Measurements from ENCODE around the gene SH3RF1. TPM values are rescaled to one million over a fixed set of nuclear protein-coding genes. Genes with fewer than 3 reads are reported as not detected.

The SH3RF1 gene
- polyA plus RNA-seq, 5 donors, result 18.7 to 20.9 (median 19.0) TPM

DNA sequence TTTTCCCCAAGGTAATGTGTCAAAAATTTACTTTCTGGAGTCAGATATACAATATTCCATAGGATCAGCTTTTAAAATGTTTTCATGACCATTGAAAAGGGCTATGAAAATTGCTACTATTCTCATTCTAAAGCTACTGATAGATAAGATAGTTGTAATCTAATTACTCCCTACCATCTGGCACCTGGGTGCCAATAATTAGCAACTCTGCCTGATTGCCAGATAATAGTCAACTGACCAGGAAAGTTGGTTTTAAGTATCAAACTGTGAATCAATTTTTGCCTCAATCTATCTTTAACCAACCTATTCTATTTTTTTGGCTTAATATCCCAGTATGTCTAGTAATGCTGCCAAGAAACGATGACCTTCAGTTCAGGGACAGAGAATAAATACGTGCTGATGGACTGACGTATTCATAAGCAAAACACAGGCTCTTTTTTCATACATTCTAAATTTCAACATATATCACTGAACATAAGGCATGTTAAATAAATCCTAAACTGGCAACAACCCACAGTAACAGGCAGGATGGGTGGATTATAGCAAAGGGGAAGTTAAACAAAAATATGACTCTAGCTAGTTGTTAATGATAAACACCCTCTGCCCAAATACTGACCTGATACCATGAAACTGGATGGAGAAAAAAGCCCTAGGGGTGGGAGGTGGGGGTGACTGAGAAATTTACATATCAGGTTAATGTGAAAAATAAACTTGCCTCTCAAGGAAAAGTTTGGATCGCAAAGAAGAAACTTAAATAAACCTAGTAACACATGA is 18.2 kb downstream of the SH3RF1 start:
- DNase-seq, result no peak

DNA sequence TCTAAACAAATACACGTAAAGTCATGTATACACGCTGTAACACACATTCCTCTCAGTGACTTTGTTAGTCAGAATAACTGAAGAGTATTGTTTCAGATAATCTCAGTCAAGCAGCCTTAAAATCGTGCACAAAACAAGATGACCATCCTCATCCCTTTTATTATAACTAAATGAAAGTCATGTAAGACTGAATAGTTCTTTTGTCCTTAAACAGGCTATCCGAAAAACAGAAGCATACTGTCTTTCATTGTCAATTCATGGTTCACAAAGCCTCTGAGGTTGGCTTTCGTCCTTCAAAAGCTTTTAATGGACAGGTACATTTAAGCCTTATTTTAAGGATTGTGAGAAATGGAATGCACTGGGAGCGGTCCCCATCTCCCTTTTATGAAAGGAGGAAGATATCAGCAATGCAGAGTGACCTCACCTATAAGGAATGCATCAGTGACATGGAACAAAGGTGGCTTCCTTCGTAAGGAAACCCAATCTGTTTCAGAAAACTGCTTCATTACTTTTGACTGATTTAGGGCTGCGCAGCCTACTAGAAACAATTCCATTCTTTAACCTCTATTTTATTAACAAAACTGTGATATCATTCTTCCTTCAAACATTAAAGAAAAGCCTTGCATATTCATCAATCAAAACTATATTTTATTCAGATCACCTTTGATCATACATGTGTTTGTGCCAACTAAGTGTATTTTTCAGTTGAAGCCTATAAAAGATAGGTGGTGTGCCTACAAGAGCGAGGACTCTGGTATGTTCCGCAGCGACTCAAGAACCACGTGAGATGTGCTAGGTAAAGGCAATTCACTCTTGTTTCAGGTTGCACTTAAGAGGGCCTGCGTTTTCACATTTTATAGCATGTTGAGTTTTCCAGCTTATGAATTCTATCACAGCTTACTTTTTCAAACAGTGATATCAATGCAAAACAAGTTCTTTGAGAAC is 19.2 kb downstream of the SH3RF1 start:
- no peak for DNase-seq

DNA sequence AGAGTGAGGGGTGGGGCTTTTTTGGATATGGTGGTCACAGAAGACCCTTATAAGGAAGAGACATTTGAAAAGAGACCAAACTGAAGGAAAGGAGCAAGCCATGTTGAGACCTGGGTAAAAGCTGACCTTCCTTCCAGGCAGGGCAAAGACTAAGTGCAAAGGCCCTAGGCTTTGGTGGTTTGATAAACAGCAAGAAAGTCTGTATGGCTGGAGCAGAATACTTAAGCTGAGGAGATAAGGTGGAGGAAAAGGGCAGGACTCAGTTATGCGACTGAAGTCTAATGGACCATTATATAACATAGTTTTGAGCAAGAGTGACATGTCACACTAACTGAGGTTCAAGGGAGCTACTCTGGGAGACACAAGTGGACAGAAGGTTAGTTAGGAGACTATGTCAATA is 20.0 kb downstream of the SH3RF1 start:
- no peak for DNase-seq

DNA sequence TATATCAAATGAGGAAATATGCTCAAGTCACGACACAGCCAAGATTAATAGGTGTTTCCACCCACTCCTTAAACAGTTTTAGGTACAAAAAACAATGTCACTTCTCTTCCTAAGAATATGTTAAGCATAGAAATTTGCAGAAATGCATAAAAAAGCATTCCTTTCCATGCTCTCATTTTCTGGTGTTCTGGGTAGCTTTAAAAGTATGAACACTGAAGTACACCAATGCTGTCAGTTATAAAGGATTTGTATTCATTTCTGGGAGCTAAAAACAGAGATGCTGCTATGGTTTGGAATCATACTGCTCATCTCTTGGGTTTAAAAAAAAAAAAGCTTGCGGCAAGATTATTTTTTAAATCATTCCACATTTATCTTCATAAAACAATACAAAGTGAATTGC is 20.8 kb downstream of the SH3RF1 start:
- no peak for DNase-seq

DNA sequence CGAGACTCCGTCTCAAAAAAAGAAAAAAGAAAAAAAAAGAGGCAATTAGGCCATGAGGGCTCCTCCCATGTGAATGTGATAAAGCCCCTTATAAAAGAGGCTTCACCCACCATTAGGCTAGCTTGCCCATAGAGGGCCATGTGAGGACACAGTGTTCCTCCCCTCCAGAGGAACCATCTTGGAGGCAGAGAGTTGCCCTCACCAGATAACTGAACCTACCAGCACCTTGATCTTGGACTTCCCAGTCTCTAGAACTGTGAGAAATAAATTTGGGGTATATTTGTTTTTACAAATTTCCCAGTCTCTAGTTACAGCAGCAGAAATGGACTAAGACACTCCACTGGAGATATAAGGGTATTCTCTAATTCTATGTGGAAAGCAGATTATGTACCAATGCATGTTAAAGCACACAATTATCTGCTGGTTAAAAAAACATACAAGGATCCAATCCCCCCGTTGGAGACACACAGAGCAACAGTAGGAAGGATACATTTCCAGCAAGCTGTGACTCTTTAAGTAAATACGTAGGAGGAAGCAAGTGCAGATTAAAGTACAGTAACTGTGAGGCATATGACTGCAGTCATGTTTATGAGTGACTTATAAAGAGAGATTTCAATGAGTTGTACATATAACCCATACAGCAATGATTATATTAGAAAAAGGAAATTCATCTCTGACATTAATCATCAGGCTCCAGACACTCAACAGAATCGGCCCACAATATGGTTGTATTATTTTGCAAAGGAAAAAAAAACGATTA is 21.4 kb downstream of the SH3RF1 start:
- DNase-seq, result no peak

DNA sequence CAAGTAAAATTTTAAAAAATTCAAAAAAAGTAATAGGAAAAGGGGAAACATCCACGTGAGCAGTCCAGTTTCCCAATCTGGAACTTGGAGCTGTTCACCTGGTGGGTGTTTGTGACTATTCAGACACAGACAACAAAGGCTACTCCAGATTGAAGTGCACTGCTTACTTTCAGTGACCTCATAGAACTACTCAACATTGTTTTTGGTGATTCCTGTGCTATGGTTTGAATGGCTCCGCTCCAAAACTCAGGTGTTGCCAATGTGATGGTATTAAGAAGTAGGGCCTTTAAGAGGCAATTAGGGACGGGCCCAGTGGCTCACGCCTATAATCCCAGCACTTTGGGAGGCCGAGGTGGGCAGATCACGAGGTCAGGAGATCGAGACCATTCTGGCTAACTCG is 22.1 kb downstream of the SH3RF1 start:
- no peak for DNase-seq

DNA sequence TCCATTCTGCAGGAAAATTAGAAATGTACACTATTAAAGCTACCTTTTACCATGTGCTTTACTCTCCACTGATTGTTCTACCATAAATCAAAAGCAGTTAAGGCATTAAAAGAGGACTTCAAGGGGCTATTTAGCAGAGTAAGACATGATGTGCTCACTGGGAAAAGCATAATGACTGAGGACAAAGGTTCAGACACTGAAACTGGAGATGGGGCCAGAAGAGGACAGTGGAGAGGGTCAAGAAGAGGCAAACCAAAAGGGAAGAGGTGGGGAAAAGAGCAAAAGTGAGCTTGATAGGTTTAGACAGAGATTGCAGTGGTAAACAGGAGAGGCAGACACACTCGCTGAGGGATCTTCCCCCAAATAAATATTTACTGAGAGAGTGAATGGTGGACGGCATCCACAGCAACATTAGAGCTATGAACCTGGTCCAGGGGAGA is 23.8 kb downstream of the SH3RF1 start:
- DNase-seq, result no peak

DNA sequence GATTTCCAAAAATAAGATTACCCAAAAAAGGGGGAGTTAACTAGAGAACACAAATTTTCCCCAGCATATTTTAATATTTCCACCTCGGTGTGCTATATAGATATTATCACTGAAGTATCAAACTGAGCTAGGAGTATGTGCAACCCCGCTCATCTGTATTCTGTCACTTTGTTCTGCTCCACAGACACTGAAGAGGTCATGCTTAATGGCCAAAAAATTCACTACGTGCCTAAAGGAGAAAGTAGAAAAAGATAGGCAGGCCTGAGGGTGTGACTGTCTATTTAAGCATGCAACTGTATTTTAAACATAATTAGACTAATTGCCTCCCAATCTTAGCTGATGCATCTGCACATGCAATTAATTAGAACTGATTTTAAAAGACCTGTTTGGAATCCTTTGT is 24.5 kb downstream of the SH3RF1 start:
- no peak for DNase-seq

DNA sequence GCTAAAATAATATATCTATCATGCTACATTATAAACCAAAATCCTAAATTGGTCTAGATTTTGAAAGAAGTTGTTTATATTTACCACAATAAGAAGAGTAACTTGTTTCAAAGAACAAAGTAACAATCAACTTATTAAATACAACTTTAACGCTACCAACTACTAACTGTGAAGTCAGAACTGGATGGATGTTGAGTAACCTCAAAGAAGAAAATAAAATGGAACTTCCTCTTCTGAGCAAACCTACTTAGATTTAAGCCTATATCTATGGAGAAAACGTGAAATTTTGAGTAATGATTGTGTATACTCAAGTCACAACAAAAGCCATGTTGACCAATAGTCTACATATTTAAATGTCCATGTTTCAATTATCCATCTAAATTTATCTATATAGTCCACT is 25.7 kb downstream of the SH3RF1 start:
- no peak for DNase-seq

DNA sequence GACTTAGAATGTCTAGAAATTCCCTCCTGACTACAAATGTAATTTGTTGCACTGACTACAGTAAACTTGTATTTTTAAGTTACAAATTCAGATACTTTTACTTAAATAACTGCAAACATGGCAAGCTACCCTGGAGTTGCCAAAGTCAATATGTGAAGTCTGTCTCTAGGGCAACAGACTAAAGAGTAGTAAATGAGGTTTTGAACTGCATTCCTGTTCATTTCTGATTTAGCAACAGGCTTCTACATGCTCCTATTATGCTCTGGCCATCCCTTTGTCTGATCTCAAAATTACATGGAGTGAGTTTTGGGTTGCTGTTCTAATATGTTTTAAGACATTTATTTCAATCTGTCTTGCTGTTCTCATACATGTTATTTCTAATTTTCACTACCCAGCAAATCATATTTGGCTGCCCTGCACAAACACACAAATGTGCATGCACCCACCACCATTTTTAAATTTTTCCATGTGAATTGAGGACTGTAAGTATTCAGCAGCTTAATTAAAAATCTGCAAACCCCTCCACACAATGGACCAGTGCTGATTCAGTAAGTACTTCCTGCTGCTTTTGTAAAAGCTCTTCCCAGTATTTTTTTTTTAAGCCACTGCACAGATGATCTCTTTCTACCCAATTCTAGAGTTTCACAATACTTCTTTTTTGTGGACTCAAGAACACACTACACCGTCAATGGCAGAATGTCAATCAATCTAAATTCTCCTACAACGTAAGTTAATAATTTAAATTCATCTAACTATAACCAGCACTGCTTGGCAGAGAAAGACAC is 26.7 kb downstream of the SH3RF1 start:
- DNase-seq, result peak in 1 of 2 donors; percentile 33

DNA sequence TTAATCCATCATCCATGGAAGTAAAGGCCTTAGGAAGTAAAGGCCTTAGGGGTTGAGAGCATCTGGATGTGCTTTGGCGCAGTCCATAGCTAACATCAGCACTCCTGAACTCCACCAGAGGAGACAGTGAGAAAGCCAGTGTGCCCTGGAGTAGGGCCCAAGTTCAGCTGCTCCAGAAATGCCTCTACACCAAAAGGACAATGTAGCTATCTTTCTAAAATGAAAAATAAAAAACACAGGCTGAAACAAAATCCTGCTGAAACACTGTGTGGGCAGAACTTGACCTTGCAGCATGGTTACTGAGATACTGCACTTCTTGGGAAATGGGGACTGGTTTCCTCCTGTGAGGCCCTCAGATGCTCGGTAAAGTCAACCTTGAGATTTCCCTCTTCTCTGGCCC is 29.3 kb downstream of the SH3RF1 start:
- no peak for DNase-seq

DNA sequence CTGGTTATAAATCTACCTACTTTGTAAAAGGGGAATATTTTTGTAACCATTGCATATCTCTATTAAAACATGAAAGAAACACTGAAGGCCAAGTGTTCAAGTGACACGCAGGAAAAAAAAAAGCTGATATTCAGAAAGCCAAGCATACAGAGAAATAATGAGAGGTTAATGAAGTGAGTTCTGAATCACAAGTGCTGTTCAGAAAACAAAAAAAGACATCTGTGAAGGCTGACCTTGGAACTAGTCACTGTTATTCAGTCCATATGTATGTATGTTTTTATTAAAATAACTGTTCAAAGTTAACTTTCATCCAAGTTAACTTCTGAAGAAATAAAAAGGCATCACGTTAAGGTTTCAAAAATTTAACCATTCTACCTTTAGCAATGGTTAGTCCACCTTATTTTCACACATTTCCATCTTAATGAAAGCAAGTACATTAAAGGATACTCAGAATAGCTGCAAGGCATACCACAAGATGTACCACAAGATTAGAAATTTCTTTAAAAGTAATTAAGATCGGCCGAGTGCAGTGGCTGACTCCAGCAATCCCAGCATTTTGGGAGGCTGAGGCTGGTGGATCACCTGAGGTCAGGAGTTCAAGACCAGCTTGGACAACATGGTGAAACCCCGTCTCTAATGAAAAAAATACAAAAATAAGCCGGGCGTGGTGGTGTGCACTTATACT is 31.4 kb downstream of the SH3RF1 start:
- DNase-seq, result peak; percentile 78 to 80

DNA sequence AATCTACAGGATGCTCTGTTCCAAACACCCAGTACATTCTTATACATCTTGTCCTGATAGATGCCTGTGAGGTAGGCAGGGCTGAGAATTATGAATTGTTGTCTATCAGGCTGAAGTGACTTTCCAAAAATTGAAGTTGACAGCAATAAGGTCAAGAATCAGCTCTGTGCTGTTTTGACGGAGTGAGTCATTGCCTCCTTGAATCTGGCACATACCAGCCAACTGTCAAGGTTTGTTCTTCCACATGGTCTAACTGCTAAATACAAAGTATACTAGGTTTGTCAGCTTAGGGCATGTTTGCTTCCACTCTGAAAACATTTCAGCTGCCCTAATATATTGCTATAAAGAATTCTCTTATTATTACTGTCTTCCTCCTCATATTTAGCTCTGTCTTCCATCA is 32.3 kb downstream of the SH3RF1 start:
- no peak for DNase-seq

DNA sequence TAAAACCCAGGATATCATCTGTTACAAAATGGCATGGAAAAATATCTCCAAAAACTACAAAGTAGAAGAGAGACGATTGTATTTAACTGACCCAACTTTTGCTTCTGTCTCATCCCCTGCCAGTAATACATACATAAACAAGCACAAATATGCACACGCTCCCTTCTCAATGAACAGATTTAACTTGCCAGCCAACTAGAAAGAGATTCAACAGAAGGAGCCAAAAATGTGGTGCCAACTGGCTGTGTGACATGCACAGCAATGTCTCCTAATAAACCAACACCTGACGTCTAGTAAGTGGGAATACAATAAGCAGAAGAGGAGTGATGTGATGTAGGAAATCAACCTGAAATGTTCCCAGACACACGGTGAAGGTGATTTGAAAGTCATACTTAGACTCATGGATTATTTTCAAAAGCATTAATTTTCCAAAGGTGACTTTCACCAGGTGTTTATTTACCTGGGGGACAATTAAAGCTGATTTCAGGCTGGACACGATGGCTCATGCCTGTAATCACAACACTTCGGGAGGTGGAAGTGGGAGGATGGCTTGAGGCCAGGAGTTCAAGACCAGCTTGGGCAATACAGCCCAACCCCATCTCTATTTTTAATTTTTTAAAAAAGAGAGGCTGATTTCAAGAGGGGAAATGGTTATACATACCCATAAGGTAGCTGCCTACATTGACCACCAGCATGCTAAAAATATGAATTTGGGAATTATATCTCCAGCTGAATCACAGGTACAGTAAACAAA is 33.7 kb downstream of the SH3RF1 start:
- no peak for DNase-seq

DNA sequence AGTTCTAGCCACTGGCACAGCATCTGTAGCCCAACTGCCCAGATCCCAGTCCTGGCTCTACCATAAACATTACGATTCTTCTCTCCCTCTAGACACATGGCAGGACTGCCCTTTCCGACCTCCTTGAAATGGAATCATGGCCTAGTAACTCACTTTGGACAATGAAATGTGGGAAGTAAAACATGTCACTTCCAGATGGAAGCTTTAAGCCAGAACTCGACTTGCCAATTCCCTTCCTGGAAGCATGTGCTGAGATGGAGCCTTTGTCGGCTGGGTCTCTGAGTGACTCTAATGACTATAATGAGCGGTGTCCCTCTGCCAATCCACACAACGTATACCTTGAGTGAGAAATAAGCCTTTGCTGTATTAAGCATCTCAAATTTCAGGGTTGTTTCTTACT is 34.7 kb downstream of the SH3RF1 start:
- no peak for DNase-seq

DNA sequence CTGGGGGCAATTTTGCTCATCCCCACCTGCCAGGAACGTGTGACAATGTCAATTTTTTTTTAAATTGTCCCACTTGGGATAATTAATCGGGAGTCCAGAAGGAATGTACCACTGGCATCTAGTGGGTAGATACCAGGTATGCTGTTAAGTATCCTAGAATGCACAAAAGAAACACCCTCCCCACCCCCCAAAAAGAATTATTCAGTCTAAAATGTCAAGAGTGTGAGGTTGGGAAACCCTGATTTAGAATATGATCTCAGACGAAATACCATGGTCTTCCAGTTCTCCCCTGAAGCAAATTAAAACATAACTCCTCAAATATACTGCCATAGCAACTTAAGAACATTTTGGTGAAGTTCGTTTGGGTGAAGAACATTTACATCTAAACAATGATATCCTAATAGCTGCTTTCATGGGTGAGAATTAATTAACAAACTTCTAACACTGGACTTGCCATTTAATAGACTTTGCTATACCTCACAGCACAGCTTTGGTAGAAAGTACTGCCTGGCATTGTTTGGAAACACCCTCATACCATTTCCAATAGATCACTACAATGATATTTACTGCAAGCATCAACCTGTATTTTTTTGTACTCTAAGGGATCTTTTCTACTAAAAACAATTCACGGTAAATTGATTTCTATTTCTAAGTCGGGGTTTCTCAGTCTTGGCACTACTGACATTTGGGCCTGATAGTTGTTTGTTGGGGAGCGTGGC is 36.5 kb downstream of the SH3RF1 start:
- no peak for DNase-seq

DNA sequence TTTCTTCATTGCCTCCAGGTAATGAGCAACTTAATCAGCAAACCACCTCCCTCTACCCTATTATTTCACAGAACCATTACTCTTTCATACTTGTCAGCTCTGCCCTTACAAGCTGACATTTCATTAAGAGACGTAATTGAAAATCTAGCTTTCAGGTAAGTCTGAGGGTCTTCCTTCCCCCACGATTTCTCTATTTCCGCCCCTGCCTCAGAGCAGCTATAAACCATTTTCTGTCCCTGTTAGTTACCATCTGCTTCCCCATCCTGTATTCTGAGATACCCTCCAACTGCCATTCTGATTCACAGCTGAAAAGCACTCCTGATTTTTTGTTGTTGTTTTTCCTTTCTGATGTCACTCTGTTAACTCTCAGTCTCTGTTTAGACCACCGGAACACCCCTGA is 37.1 kb downstream of the SH3RF1 start:
- no peak for DNase-seq

DNA sequence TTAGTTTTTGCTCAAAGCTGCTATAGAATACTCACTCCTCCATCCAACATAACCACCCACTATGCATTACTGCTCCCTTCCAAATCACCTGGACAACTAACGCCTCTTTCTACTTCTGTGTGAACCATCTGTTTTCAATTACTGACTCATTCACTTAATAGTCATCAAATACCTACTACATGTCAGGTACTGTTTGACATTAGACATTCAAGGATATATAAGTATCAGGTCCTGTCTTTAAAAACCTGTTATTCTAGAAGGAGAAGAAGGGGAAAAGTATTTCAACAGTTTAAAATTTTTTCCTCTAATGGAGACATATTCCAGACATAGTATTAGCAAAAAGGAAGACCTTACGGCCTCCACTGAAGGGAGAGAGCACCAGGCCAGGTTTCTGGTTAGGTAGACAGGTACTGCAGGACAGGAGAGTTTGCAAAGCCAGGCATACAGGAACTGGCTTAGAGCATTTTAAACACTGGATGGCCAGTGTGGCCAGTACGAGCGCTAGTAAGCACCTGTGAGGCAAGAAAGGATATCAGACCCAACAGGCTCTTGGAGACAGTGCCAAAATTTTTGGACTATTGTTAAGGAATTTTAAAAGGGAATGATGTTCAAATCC is 39.0 kb downstream of the SH3RF1 start:
- no peak for DNase-seq

DNA sequence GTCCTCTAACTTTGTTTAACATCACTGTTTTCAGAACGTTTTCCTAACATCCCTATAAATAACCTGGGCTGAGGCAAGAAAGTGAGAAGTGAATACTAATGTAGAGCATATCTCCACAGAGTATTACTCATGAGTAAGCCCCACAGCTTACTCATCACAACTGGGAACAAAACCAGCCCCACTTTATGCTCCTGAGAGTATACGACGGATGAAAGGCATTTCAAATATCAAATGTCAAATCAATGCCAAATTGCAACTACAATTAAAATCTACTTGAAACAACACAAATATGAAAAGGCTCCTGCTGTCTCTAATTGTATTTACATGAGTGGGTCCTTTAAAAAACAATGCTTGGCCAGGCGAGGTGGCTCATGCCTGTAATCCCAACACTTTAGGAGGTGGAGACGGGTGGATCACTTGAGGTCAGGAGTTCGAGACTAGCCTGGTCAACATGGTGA is 41.2 kb downstream of the SH3RF1 start:
- DNase-seq, result no peak
